HG03439 (cell line): ENCODE measurements around the gene TIGD6.
"Not testable (repeated sequence)": the region's sequence is repeated elsewhere in the genome, so short reads cannot be mapped to it uniquely, and the experiment has no call there.

Experiments
- ATAC-seq: cut with Tn5 transposase; IDR thresholded peaks from one replicate; pipeline ENCODE4 v1.9.1; 2021; ENCODE audit warnings: mild to moderate bottlenecking, moderate library complexity; ENCODE audit not compliant: unreplicated experiment

Gene TIGD6

GRCh38 chr5:150000256-150000989 is at the start of gene TIGD6, which contains the start of gene HMGXB3:
Gene TIGD6, minus strand, starts transcription at chr5:150000654. Its CDS starts 4,306 bp downstream, at chr5:149996348.
Gene HMGXB3, plus strand, starts transcription at chr5:150000739. Its CDS starts 4,114 bp downstream, at chr5:150004853.
- ATAC-seq: peak; percentile 80

GRCh38 chr5:150046031-150046430 is 45.6 kb upstream of the TIGD6 start:
- ATAC-seq: no peak

DNA sequence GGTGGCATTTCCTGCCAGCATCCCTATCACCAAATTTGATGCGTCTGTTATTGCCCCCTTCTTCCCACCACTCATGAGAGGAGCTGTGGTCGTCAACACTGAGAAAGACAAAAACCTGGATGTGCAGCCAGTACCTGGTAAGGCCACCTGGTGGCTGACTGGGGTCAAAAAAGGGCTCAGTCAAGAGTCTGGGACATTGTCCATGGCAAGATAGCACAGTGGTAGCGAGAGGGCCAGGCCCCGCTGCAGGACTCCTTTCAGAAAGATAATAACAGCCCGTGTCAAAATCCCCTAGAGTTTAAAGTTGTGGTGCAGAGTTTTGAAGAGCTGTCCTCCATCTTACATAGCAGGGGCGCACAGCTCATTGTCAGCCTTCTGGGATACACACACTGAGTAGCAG is 45.1 kb upstream of the TIGD6 start:
- ATAC-seq: no peak

DNA sequence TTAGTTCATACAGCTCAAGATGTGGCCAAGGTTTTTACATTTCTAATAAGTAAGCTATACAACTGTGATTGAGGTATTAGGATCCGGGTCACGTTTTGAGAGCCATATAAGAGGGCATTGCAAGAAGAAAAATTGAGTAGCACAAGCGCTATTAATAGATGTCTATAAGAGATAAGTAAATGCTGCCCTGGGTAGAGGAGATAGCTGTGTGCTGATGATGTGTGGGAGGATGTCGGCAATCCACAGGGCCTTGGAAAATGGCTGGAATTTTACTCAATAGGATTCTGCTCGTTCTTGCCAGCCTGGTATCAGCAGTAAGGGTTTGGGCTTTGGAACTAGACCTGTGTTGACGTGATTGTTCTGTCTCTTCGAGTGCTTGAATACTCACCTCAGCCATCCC is 44.3 kb upstream of the TIGD6 start:
- no peak for ATAC-seq

DNA sequence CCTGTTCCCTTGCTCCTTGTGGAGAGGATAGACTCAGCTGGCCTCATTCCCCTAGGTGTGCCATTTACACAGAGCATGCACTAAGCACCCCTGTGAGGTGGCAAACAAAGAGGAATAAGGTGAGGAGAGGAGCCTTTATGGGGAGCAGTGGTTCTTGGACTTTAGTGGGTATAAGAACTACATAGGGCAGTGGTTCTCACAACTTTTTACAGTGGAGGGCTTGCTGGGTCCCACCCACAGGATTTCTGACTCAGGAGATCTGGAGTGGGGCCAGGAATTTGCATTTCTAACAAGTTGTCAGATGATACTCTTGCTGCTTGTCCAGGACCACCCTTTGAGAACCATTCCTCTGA is 43.9 kb upstream of the TIGD6 start:
- ATAC-seq: no peak

DNA sequence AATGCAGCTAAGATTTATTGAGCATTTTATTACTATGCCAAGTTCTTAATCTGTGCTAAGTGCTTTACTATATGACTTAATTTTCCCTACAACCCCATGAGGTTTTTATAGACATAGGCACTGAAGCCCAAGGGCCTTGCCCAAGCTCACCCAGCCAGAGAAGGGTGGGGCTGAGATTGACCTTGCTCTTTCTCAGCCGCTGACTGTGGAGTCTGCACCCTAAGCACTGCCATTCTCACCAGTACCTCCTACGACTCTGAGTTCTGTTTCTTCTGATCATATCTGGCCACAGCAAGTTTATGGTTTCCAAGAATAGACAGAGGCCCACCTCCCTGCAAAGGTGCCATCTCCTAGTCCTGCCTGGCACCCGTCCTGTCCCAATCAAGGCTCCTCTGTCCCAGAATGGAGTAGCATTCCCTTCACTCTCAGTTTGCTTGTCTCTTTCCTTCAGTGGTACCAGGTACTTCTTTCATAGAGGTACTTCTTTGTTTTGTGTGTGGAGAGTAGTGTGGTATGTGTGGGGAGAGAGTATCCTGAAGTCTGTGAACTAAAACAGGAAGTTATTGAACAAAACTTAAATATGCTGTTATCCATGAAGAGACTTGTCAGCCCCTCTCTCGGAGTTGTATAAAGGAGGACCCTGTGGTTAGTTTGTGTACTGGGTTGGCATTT is 43.3 kb upstream of the TIGD6 start:
- no peak for ATAC-seq

GRCh38 chr5:150042459-150042858 is 42.0 kb upstream of the TIGD6 start:
- ATAC-seq: no peak

DNA sequence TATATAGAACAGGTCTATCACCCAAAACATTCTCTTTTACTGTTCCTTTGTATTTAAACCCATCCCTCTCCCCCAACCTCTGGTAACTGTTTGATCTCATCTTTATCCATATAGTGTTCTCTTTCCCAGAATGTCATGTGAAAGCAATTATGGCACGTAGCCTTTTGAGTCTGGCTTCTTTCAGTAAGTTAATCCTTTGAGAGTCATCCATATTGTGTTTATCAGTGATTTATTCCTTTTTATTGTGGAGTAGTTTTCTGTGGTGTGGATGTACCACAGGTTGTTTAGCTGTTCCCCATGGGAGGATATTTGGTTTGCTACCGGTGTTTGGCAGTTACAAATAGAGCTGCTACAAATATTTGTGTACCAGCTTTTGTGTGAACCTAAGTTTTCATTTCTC is 38.1 kb upstream of the TIGD6 start:
- no peak for ATAC-seq

- no peak for ATAC-seq
These were observed 36.1 kb upstream of the TIGD6 start for GRCh38 chr5:150036513-150036912.

GRCh38 chr5:150035139-150035895 is 34.9 kb upstream of the TIGD6 start:
- ATAC-seq: peak; percentile 77

GRCh38 chr5:150034662-150035061 is 34.2 kb upstream of the TIGD6 start:
- no peak for ATAC-seq

DNA sequence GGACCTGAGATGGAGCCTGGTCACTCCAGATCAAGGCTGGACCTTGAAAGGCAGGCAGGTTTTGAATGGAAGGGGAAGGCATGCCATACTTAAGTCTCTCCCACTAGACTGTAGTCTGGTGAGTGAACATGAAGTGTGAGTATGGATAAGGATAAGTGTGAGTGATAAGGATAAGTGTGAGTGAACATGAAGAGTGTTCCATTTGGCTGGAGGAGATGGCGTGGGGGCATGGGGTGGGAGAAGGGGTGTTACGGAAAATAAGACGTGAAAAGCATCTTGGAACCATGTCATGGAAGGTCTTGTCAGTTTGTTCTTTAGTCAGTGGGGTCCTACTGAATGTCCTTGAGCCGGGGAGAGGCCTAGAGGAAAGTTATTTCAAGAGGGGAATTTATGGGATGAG is 32.9 kb upstream of the TIGD6 start:
- ATAC-seq: no peak

GRCh38 chr5:150028047-150028446 is 27.6 kb upstream of the TIGD6 start:
- not testable (repeated sequence) for ATAC-seq

GRCh38 chr5:150026682-150027172 is 26.3 kb upstream of the TIGD6 start:
- no peak for ATAC-seq

GRCh38 chr5:150024346-150024984 is 24.0 kb upstream of the TIGD6 start:
- ATAC-seq: no peak

DNA sequence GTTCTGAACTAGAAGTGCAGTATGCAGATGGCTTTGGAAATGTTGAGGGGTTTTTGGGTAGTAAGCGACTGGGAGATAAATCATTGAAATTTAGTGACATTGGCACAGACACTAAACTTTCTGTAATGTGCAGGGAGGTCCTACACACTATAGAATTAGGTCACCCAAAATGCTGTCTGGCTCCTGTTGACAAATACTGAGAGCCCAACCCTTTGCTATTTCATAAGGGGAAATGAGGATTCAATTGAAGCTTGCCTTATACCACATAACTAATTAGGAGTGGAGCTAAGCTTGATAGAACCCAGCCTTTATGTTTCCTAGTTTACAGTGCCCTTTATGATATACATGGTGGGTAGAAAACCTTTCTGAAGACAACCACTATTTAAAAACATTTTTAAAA is 22.7 kb upstream of the TIGD6 start:
- ATAC-seq: no peak

DNA sequence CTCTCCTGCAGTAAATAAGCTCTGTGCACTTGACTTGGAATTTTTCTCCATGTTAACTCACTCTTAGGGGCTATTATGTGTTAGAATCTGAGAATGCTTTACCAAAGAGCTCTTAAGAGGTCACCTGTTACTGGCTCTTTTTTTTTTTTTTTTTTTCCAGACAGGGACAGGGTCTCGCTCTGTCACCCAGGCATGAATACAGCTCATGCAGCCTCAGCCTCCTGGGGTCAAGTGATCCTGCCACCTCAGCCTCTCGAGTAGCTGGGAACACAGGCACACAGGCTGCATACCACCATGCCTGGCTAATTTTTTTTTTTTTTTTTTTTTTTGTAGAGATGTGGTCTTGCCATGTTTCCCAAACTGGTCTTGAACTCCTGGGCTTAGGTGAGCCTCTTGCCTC is 22.2 kb upstream of the TIGD6 start:
- ATAC-seq: no peak

GRCh38 chr5:150022158-150022531 is 21.7 kb upstream of the TIGD6 start:
- ATAC-seq: no peak

DNA sequence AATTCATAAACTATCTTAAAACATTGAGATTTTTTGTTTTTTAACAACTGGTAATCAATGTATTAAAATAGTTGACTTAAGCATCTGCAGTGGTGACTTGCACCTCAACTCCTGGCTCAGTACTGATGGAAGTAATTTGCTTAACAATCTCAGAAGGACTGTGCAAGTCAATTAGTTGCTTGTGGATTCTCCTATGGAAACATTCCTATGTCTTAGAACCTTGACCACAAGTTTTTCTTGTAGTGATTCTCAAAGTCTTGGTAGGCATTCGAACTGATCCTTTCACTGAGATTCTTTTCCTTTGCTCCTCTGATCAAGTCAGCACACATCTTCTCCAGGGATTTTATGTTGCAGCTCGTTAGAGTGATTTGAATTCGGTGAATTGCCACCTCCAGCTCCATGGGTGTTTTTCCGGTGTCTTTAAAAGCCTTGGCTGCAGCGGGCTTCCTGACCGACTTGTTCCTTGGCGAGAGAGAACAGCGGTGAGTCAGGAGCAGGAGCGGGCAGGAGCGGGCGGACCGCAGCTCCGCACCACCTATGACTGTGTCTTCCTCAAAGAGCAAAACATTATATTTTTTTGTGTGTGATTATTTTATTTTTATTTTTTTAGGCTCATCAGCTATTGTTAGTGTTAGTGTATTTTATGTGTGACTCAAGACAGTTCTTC is 21.2 kb upstream of the TIGD6 start:
- ATAC-seq: no peak

- no peak for ATAC-seq
These were observed 19.8 kb upstream of the TIGD6 start for GRCh38 chr5:150020249-150020648.
